K562 (cell line): ENCODE data around the gene SLBP. TPM values are rescaled to one million over a fixed set of nuclear protein-coding genes. Genes with fewer than 3 reads are reported as not detected.

ENCODE experiments used
- BCOR ChIP-seq: fragments of 450-650 bp; IDR thresholded peaks from 2 replicates; pipeline ENCODE4 v1.6.1; 2016
- CAMTA2 ChIP-seq: fragments of 250-450 bp; sonication (Bioruptor Pico); conservative IDR thresholded peaks from 2 replicates; pipeline ENCODE4 v1.5.1; 2022
- CEBPB ChIP-seq: fragments of 450-650 bp; IDR thresholded peaks from 2 replicates; pipeline ENCODE4 v1.6.1; 2016; ENCODE audit warnings: missing genetic modification characterization, missing compliant biosample characterization
- CHD2 ChIP-seq: IDR thresholded peaks from 2 replicates; pipeline ENCODE4 v1.6.1; 2011; ENCODE audit warnings: low read depth, low read length
- E2F5 ChIP-seq: sonication (generic); formaldehyde crosslinking; IDR thresholded peaks from 2 replicates; pipeline ENCODE4 v1.8.0; 2022; ENCODE audit warnings: mild to moderate bottlenecking, missing genetic modification reagents
- ELK1 ChIP-seq: sonication (generic); formaldehyde crosslinking; IDR thresholded peaks from 2 replicates; pipeline ENCODE4 v1.8.1; 2022; ENCODE audit warnings: missing genetic modification reagents
- HOXB6 ChIP-seq: fragments of 250-450 bp; sonication (Bioruptor Pico); IDR thresholded peaks from 2 replicates; pipeline ENCODE4 v1.5.1; 2022; ENCODE audit warnings: mild to moderate bottlenecking, borderline replicate concordance
- ID3 ChIP-seq, 2 experiments: fragments of 250-450 bp in 1 of 2; fragments of 450-650 bp in 1 of 2; sonication (Bioruptor Pico) in 1 of 2; IDR thresholded peaks; 2 replicates each; pipeline versions ENCODE4 v1.6.1 to v1.8.0; 2016 to 2021; ENCODE audit warnings: mild to moderate bottlenecking in 2 of 2, moderate library complexity in 2 of 2, missing compliant biosample characterization in 1 of 2, missing genetic modification characterization in 1 of 2
- KDM1A ChIP-seq, 2 experiments: fragments of 450-650 bp; IDR thresholded peaks; 2 replicates each; pipeline ENCODE4 v1.6.1; 2016; ENCODE audit warnings: mild to moderate bottlenecking in 2 of 2
- KLF6 ChIP-seq: fragments of 250-450 bp; sonication (Bioruptor Pico); IDR thresholded peaks from 2 replicates; pipeline ENCODE4 v1.4.0; 2020; ENCODE audit warnings: mild to moderate bottlenecking, moderate library complexity, borderline replicate concordance
- LARP7 ChIP-seq: fragments of 450-650 bp; IDR thresholded peaks from 2 replicates; pipeline ENCODE4 v1.6.1; 2016
- NONO ChIP-seq, 2 experiments: fragments of 200-400 bp in 1 of 2; fragments of 450-650 bp in 1 of 2; formaldehyde crosslinking in 1 of 2; IDR thresholded peaks; 2 replicates each; pipeline ENCODE4 v1.6.1; 2017; ENCODE audit warnings: low read depth in 2 of 2, mild to moderate bottlenecking in 2 of 2, moderate library complexity in 2 of 2, low read length in 1 of 2
- POLR2H ChIP-seq: IDR thresholded peaks from 2 replicates; pipeline ENCODE4 v1.6.1; 2016; ENCODE audit warnings: missing genetic modification characterization, low read depth, mild to moderate bottlenecking, control low read depth, missing compliant biosample characterization, moderate library complexity
- POU5F1 ChIP-seq: fragments of 150-350 bp; IDR thresholded peaks from 2 replicates; pipeline ENCODE4 v1.6.1; 2014; ENCODE audit warnings: borderline replicate concordance, low read length, low read depth, mild to moderate bottlenecking; ENCODE audit not compliant: partially characterized antibody
- PTRF ChIP-seq: fragments of 450-650 bp; IDR thresholded peaks from 2 replicates; pipeline ENCODE4 v1.6.1; 2016; ENCODE audit warnings: mild to moderate bottlenecking, missing genetic modification characterization, missing compliant biosample characterization
- PURB ChIP-seq: sonication (generic); formaldehyde crosslinking; IDR thresholded peaks from 2 replicates; pipeline ENCODE4 v1.9.0; 2021; ENCODE audit warnings: low read depth, mild to moderate bottlenecking, missing genetic modification reagents
- RBM34 ChIP-seq: fragments of 200-400 bp; formaldehyde crosslinking; IDR thresholded peaks from 2 replicates; pipeline ENCODE4 v1.6.1; 2018; ENCODE audit warnings: low read length, borderline replicate concordance; ENCODE audit not compliant: insufficient read depth
- SRSF1 ChIP-seq: fragments of 200-400 bp; formaldehyde crosslinking; IDR thresholded peaks from 2 replicates; pipeline ENCODE4 v1.6.1; 2017; ENCODE audit warnings: mild to moderate bottlenecking, low read depth, low read length, moderate library complexity
- TRIM24 ChIP-seq, 2 experiments: fragments of 450-650 bp; IDR thresholded peaks; 2 replicates each; pipeline ENCODE4 v1.6.1; 2016
- ZNF212 ChIP-seq: fragments of 450-650 bp; formaldehyde crosslinking; IDR thresholded peaks from 2 replicates; pipeline ENCODE4 v1.4.0; 2020; ENCODE audit warnings: mild to moderate bottlenecking
- polyA plus RNA-seq, 8 experiments: library from polyadenylated mRNA; depleted of rRNA in 4 of 8; stranded (reverse) in 5 of 8; unstranded in 3 of 8; fragments of >200 nt; fragmentation: Nextera tagmentation in 2 of 8; fragmentation: Illumina TruSeq in 1 of 8; extraction: Ambion mirVana in 2 of 8; extraction: Trizol in 1 of 8; gene quantifications; 2 replicates each; pipeline versions ENCODE4 v1.2.1 to v1.2.3, GENCODE V29; 2011 to 2014; ENCODE audit warnings: inconsistent platforms in 1 of 8, missing spikeins in 1 of 8
- total RNA-seq, 7 experiments: library from RNA; depleted of rRNA in 6 of 7; stranded (reverse); fragments of >200 nt in 6 of 7; fragmentation: Illumina TruSeq in 2 of 7; extraction: Trizol in 2 of 7; gene quantifications; 2 replicates each; pipeline versions ENCODE4 v1.2.1 to v1.2.3, GENCODE V29; 2011 to 2021; ENCODE audit warnings: low replicate concordance in 1 of 7
- TF ChIP-seq, protein P1 (sequence below): fragments of 250-450 bp; sonication (Bioruptor Pico); IDR thresholded peaks from 2 replicates; pipeline ENCODE4 v1.8.0; 2022; ENCODE audit warnings: moderate library complexity, mild to moderate bottlenecking, inconsistent platforms

The SLBP gene
- total and polyA plus RNA-seq, 9 of the 15 experiments (the other 6 are each of a cell fraction or from before 2014, with no cell fraction given): 49.4 to 221 (median 162) TPM

DNA sequence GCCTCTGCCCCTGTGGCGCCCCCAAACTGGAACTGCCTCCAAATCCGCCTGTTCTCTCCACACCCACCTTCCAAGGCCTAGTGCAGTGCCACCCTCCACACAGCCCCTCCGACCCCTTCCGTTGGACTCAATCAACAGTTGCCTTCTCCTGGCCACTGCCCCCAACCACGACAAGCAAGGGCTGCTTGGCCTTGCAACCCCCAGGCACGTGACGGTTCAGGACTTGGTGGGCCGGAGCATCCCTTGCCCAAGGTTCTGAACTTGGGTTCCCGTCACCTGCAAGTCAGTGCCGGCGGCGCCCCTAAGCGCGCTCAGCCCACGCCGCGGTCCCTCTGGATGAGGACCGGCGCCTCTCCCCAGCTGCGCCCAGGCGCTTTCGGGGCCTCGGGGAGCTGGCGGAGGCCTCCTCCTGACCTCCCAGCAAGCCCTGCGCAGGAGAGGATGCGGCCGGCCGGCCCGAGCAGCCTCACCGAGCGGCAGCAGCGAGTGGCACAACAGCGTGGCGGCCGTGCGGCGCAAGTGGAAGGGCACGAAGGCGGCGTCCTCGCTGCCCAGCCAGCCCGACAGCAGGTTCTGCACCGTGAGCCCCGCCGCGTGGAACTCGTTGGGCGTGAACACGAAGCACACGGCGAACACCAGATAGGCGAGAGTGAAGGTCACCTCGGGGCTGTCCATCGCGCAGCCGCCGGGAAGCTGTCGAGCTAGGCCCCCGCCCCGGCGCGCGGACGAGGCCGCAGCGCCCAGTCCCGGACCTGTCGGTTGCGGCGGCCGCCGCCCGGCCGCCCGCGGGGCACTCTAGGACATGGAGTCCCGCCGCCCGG, 8.3 kb upstream of the SLBP start (continued):
- no peak for TF ChIP-seq PTRF (tag)
- no peak for TF ChIP-seq BCOR
- TF ChIP-seq RBM34: no peak
- no peak for TF ChIP-seq CEBPB (tag)
- TF ChIP-seq E2F5 (CRISPR knock-in tag): 0 out of 2 replicates have a peak, but pooled peaks have one; percentile 78
- TF ChIP-seq PURB: no peak
- TF ChIP-seq LARP7: no peak
- TF ChIP-seq POLR2H: no peak
- TF ChIP-seq TRIM24 (IDR thresholded peaks at IDR 0.05): no peak
- TF ChIP-seq HOXB6 (CRISPR knock-in tag): no peak
- TF ChIP-seq CAMTA2 (CRISPR knock-in tag): no peak
- no peak for TF ChIP-seq KDM1A (IDR thresholded peaks at IDR 0.05)
- no peak for TF ChIP-seq SRSF1
- no peak for TF ChIP-seq CHD2
- TF ChIP-seq ZNF212 (CRISPR knock-in tag): no peak
- TF ChIP-seq KLF6 (CRISPR knock-in tag): no peak
- peak in 1 of 2 experiments; percentile 43; a peak in 1 of 4 replicates for TF ChIP-seq NONO (IDR thresholded peaks at IDR 0.05; ENCODE audit: low read depth in 2 of 2, low read length in 1 of 2)
- TF ChIP-seq, protein P1, sequence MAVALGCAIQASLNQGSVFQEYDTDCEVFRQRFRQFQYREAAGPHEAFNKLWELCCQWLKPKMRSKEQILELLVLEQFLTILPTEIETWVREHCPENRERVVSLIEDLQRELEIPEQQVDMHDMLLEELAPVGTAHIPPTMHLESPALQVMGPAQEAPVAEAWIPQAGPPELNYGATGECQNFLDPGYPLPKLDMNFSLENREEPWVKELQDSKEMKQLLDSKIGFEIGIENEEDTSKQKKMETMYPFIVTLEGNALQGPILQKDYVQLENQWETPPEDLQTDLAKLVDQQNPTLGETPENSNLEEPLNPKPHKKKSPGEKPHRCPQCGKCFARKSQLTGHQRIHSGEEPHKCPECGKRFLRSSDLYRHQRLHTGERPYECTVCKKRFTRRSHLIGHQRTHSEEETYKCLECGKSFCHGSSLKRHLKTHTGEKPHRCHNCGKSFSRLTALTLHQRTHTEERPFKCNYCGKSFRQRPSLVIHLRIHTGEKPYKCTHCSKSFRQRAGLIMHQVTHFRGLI (CRISPR knock-in tag): no peak
- TF ChIP-seq ID3 (CRISPR knock-in tag; IDR thresholded peaks at IDR 0.05): no peak
- TF ChIP-seq ID3 (tag; IDR thresholded peaks at IDR 0.05): 0 out of 2 replicates have a peak, but pooled peaks have one; percentile 69
- TF ChIP-seq POU5F1: no peak
- no peak for TF ChIP-seq ELK1 (CRISPR knock-in tag)
